H7 (cell line): ENCODE measurements around the gene LRRK2. TPM values are rescaled to one million over a fixed set of nuclear protein-coding genes. Genes with fewer than 3 reads are reported as not detected.
A peak's percentile ranks its signal among the peaks of the same experiment; 100 is the strongest.

Experiments
- DNase-seq: peaks from one replicate; pipeline ENCODE4 v3.0.0; 2012
- H3K27me3 ChIP-seq: 2 replicates; pipeline ENCODE4 v1.6.0; 2011; ENCODE audit warnings: mild to moderate bottlenecking, low read length; ENCODE audit not compliant: control insufficient read depth, insufficient read depth
- H3K36me3 ChIP-seq: replicated peaks from 2 replicates; pipeline ENCODE4 v1.5.1; 2011; ENCODE audit warnings: low read length; ENCODE audit not compliant: control insufficient read depth, insufficient read depth
- H3K4me3 ChIP-seq: 2 replicates; pipeline ENCODE4 v1.5.1; 2011; ENCODE audit warnings: low read depth, mild to moderate bottlenecking, control low read depth, low read length, moderate library complexity; ENCODE audit not compliant: insufficient read depth
- total RNA-seq: library from RNA; depleted of rRNA; stranded (reverse); fragments of >200 nt; shearing (Covaris generic); gene quantifications from 2 replicates; pipeline ENCODE4 v1.2.3, GENCODE V29; 2014; rRNA removed

The LRRK2 gene
- 0.14 and 0.26 TPM in 2 replicates for total RNA-seq

GRCh38 chr12:40224439-40225291 is at the start of gene LRRK2:
TSS of gene LRRK2 (plus strand) at chr12:40224997. CDS start at chr12:40225132, 135 bp downstream.
- peak; percentile 60 for DNase-seq
- Histone ChIP-seq H3K36me3 (no peaks in the 10 kb centered on the region), H3K27me3 (peaks cover 26% of the 10 kb centered on the region), H3K4me3 (peak within 1 kb of the TSS; percentile 57)

- DNase-seq, result no peak
- H3K4me3 ChIP-seq, result no peak overlapping the region
- no peaks in the 10 kb centered on the region for H3K36me3 ChIP-seq
- H3K27me3 ChIP-seq, result no peaks in the 10 kb centered on the region
These were observed 49.8 kb upstream of the LRRK2 start for GRCh38 chr12:40175045-40175444.

GRCh38 chr12:40175489-40175888 is 49.3 kb upstream of the LRRK2 start:
- H3K36me3 ChIP-seq, result no peaks in the 10 kb centered on the region
- no peak for DNase-seq
- no peaks in the 10 kb centered on the region for H3K27me3 ChIP-seq
- no peak overlapping the region for H3K4me3 ChIP-seq

GRCh38 chr12:40178701-40179100 is 46.1 kb upstream of the LRRK2 start:
- no peaks in the 10 kb centered on the region for H3K36me3 ChIP-seq
- H3K4me3 ChIP-seq, result no peak overlapping the region
- no peak for DNase-seq
- H3K27me3 ChIP-seq, result no peaks in the 10 kb centered on the region

- no peaks in the 10 kb centered on the region for H3K27me3 ChIP-seq
- no peak overlapping the region for H3K4me3 ChIP-seq
- no peak for DNase-seq
- H3K36me3 ChIP-seq, result no peaks in the 10 kb centered on the region
These were observed 43.3 kb upstream of the LRRK2 start for GRCh38 chr12:40181490-40181889.

GRCh38 chr12:40183715-40184114 is 41.1 kb upstream of the LRRK2 start:
- Histone ChIP-seq H3K27me3 (no peaks in the 10 kb centered on the region), H3K4me3 (no peak overlapping the region), H3K36me3 (no peaks in the 10 kb centered on the region)
- DNase-seq, result no peak

GRCh38 chr12:40184493-40185302 is 40.1 kb upstream of the LRRK2 start:
- no peak for DNase-seq
- Histone ChIP-seq H3K36me3 (no peaks in the 10 kb centered on the region), H3K27me3 (no peaks in the 10 kb centered on the region), H3K4me3 (no peak overlapping the region)

GRCh38 chr12:40185303-40185693 is 39.5 kb upstream of the LRRK2 start:
- Histone ChIP-seq H3K4me3 (no peak overlapping the region), H3K36me3 (no peaks in the 10 kb centered on the region), H3K27me3 (no peaks in the 10 kb centered on the region)
- DNase-seq, result no peak

- no peak overlapping the region for H3K4me3 ChIP-seq
- no peaks in the 10 kb centered on the region for H3K36me3 ChIP-seq
- no peak for DNase-seq
- H3K27me3 ChIP-seq, result no peaks in the 10 kb centered on the region
These were observed 36.1 kb upstream of the LRRK2 start for GRCh38 chr12:40188558-40189320.

GRCh38 chr12:40192704-40193255 is 32.0 kb upstream of the LRRK2 start:
- no peaks in the 10 kb centered on the region for H3K36me3 ChIP-seq
- no peaks in the 10 kb centered on the region for H3K27me3 ChIP-seq
- H3K4me3 ChIP-seq, result no peak overlapping the region
- no peak for DNase-seq

GRCh38 chr12:40194846-40195245 is 30.0 kb upstream of the LRRK2 start:
- Histone ChIP-seq H3K36me3 (no peaks in the 10 kb centered on the region), H3K4me3 (no peak overlapping the region), H3K27me3 (no peaks in the 10 kb centered on the region)
- DNase-seq, result no peak

GRCh38 chr12:40197590-40197989 is 27.2 kb upstream of the LRRK2 start:
- Histone ChIP-seq H3K27me3 (no peaks in the 10 kb centered on the region), H3K36me3 (no peaks in the 10 kb centered on the region), H3K4me3 (no peak overlapping the region)
- DNase-seq, result no peak

GRCh38 chr12:40198601-40199000 is 26.2 kb upstream of the LRRK2 start:
- Histone ChIP-seq H3K4me3 (no peak overlapping the region), H3K27me3 (no peaks in the 10 kb centered on the region), H3K36me3 (no peaks in the 10 kb centered on the region)
- no peak for DNase-seq
